Stimulated activated CD8-positive, alpha-beta memory T cell treated with anti-CD3 and anti-CD28 coated beads, Interleukin-2, amount 100 ng/mL, for 48 hours (primary cell): Measurements from ENCODE around the gene GRM4.
"Not testable (repeated sequence)": the region's sequence is repeated elsewhere in the genome, so short reads cannot be mapped to it uniquely, and the experiment has no call there.

Experiments used
- DNase-seq, 2 donors: peaks; one replicate each; pipeline ENCODE4 v3.0.0-alpha.2; 2020; ENCODE audit warnings: low read depth in 2 of 2

GRM4 gene

GRCh38 chr6:34045771-34046170, 100.1 kb downstream of the GRM4 start:
- DNase-seq = no peak

- no peak for DNase-seq
These were observed 100.8 kb downstream of the GRM4 start for GRCh38 chr6:34044945-34045595.

- no peak for DNase-seq
These were observed 102.5 kb downstream of the GRM4 start for GRCh38 chr6:34043359-34043758.

- DNase-seq = not testable (repeated sequence)
These were observed 103.9 kb downstream of the GRM4 start for GRCh38 chr6:34041998-34042397.

GRCh38 chr6:34041385-34041784, 104.5 kb downstream of the GRM4 start:
- no peak for DNase-seq

- no peak for DNase-seq
These were observed 105.9 kb downstream of the GRM4 start for GRCh38 chr6:34039943-34040342.

GRCh38 chr6:34037151-34037550, 108.7 kb downstream of the GRM4 start:
- DNase-seq = no peak

GRCh38 chr6:34036357-34037069, 109.4 kb downstream of the GRM4 start:
- DNase-seq = no peak

- no peak for DNase-seq
These were observed 110.1 kb downstream of the GRM4 start for GRCh38 chr6:34035704-34036356.

GRCh38 chr6:34035161-34035560, 110.7 kb downstream of the GRM4 start:
- no peak for DNase-seq

GRCh38 chr6:34032856-34033255, 113.0 kb downstream of the GRM4 start:
- DNase-seq = no peak

GRCh38 chr6:34031625-34032383, 114.1 kb downstream of the GRM4 start:
- DNase-seq = no peak

GRCh38 chr6:34030831-34031624, 114.9 kb downstream of the GRM4 start:
- DNase-seq = no peak

- DNase-seq = no peak
These were observed 116.2 kb downstream of the GRM4 start for GRCh38 chr6:34029489-34030280.

GRCh38 chr6:34028691-34029360, 117.1 kb downstream of the GRM4 start:
- no peak for DNase-seq

- no peak for DNase-seq
These were observed 117.9 kb downstream of the GRM4 start for GRCh38 chr6:34027939-34028441.

- DNase-seq = peak; percentile 43 to 61
These were observed 118.4 kb downstream of the GRM4 start for GRCh38 chr6:34027445-34027936.

GRCh38 chr6:34025861-34026260, 120.0 kb downstream of the GRM4 start:
- no peak for DNase-seq

- no peak for DNase-seq
These were observed 120.6 kb downstream of the GRM4 start for GRCh38 chr6:34025112-34025807.
